NCI-H524 (cell line): ENCODE measurements around the gene CLDN6.
"Not testable (repeated sequence)": the region's sequence is repeated elsewhere in the genome, so short reads cannot be mapped to it uniquely, and the experiment has no call there.

ENCODE experiments used
- DNase-seq, 2 experiments: peaks; one replicate each; lab custom pipeline; 2025; lab: John Stamatoyannopoulos, UW

Gene CLDN6, protein sequence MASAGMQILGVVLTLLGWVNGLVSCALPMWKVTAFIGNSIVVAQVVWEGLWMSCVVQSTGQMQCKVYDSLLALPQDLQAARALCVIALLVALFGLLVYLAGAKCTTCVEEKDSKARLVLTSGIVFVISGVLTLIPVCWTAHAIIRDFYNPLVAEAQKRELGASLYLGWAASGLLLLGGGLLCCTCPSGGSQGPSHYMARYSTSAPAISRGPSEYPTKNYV

DNA sequence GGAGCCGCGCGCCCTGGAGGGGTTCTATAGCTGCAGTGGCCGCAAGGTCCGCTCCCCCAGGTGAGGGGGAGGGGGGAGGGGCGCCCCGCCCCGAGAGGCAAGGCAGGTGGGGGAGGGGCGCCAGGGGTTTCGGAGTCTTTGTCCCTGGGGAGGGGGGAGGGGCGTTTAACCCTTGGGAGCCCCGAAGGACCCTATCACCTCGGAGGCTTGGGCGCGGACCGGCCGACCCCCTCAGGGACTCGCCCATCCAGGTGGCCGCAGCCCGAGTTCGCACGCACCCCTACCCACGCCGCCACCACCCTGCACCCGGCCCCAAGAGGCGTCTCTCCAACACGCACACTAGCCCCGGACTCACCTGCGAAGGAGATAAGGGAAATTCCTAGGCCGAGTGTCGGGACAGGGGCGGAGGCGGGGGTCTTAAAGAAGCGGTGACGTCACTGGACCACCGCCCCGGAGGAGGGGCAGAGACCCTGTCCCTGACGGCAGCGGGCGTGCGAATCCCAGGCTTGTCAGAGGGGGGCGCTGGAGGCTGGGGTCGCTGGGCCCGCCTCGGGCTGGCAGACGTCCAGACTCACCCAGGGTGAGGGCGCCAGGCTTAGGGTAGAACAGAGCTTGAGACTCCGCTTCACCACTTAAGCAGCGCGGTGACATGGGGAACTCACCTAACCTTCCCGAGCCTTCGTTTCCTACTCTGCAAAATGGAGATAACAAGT is at the start of gene CLDN6:
TSS of gene CLDN6 (minus strand) at position 390 of the 713 bp plus-strand sequence. CDS start 2,162 bp downstream, outside the sequence.
- DNase-seq: peak; percentile 34 to 69

DNA sequence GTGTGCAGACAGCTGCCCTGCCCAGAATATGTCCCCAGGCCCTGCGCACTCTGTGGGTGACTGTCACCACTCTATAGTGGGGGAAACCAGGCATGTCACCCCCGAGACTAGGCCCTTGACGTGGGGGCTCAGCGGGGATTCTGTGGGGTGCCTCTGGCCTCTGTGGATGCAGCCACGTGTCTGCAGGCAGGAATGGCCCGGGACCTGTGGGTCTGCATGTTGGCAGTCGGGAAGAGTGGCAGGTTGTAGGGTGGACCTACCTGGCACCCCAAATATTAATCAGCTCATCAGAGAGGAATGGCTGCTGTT is 48.4 kb upstream of the CLDN6 start:
- DNase-seq: no peak

DNA sequence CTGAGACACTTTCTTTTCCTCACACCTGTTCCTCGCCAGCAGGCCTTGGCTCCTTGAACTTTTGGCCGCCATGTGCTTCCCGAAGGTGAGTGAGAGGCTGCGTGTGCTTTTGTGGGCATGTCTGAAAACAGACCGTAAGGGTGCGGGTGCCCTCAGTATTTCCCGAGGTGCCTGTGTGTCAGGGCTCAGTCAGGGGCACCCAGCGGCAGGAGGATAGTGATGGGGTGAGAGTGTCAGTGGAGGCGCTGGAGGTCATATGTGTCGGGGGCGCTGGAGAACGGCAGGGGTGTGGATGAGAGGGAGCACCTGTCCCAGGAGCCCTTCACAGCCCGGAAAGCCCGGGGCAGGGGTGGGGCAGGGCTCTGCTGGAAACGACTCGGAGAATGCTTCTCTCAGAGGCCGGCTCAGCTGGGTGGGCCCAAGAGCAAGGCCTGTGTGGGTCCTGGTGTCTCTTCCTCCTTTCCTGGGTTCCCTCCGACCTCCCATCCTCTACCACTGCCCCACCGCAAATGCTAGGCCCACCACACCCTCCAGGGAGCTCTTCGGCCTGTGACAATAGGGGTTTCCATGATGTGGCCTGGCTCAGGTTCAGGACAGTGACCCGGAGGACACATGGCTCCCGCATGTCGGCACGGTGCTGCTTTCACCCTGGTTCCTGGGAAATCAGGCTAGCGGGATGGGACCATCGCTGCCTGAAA is 47.9 kb upstream of the CLDN6 start:
- no peak for DNase-seq

DNA sequence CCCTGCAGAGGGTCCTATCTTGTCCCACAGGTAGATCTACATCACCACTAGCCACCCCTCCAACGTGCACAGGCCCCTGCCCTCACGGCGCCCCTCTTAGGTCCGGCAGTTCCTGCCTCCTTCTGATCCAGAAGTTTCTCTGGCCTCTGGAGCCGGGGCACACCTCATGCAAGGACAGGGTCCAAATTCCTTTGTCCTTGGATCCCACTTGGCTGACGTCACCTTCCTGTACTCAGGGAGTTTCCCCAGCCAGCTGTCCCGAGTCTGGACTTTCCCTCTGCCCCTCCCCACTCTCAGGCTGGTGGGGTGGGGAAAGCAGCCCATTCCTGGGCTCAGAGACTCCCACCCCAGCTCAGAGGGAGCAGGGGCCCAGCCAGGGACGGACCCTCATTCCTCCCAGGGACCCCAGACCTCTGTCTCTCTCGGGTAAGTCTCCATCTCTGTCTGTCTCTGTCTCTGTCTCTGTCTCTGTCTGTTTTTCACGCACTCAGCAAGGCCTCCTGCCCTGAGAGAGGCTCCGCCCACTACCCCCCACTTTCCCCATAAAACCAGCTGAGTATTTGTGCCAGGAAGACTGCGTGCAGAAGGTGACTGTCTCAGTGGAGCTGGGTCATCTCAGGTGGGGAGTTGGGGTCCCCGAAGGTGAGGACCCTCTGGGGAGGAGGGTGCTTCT is 47.2 kb upstream of the CLDN6 start, which contains the start of gene IL32:
TSS of gene IL32 (plus strand) at position 572 of the 673 bp plus-strand sequence. CDS start 172 bp downstream, outside the sequence.
- DNase-seq: no peak

DNA sequence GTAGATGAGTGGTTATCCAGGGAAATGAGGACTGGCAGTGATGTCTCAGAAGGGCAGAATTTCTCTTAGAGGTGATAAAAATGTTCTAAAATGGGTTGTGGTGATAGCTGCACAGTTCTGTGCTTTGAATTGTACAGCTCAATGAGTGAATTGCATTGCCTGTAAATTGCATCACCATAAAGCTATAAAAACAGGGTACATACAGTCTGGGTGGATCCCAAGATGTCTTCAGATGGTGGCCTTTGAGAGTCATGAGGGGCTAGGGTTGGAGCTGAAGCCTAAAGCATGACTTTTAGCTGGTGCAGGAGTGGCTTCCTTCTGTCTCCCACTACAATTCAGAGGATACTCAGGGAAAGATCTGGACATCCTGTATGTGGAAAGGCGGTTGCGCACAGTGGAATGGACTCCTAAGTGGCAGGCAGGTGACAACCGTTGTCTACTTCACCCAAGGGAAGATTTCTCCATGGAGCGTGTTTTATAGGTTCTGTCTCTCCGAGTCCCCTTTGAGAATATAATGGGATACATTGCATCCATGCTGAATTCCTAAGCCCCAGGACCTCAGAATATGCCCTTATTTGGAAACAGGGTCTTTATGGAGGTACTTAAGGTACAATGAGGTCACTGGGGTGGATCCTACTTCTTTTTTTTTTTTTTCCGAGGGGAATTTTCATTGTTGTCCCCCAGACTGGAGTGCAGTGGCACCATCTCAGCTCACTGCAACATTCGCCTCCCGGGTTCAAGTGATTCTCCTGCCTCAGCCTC is 45.8 kb upstream of the CLDN6 start:
- DNase-seq: no peak

DNA sequence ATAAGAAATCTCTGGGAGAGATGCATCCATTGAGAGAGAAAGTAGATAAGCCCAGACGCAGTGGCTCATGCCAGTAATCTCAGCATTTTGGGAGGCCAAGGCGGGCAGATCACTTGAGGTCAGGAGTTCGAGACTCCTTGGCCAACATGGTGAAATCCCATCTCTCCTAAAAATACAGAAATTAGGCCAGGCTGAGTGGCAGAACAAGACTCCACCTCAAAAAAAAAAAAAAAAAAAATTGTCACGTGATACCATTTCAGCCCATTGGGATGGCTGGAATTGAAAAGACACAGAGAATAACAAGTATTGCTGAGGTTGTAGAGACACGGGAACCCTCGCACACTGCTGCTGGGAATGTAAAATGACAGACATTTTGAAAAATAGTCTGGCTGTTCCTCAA is 44.6 kb upstream of the CLDN6 start:
- no peak for DNase-seq

DNA sequence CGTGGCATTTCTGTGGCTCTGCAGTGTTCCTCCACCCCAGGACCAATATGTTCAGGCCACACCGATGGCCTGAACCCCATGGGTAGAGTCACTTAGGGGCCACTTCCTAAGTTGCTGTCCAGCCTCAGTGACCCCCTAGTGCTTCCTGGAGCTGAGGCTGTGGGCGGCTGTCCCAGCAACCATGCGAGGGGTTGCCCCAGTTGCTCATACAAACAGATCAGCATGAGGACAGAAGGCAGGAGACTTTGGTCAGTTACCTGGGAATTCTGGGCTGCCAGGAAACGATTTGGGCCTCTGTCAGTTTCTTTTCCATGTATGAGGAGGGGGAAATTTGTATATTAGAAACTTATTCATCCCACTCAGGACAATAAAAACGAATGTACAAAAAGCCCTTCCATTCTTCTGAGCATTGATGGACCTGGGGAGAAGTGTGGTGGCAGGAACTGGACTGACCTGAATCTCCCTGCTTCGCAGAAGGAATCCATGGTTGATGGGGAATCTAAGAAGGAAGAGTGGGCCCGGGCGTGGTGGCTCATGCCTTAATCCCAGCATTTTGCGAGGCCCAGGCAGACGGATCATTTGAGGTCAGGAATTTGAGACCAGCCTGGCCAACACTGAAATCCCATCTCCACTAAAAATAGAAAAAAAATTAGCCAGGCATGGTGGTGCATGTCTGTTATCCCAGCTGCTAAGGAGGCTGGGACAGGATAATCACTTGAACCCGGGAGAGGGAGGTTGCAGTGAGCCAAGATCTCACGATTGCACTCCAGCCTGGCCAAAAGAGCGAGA is 42.5 kb upstream of the CLDN6 start:
- DNase-seq: no peak

DNA sequence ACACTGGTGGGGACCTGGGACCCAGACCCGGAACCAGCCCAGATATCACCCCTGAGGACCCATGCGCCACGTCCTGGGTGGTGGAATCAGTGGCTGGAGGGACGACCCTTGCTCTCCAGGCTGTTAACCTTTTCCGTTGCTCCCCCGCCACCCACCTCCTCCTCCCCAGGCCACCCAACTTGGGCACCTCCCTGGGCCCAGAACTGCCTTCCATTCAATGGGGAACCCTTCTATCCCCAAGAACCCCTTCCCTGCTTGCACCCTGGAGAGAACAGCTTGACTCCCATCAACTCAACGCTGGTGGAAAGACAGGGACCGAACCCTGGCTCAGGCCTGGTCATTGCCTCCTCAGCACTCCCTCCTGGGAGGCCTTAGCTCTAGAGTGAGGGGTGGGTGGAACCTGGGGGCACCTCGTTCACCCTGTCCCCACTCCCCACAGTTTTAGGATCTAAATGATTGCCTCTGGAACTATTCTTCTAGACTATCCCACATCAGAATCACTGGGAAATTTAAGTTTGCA is 41.8 kb upstream of the CLDN6 start:
- no peak for DNase-seq

DNA sequence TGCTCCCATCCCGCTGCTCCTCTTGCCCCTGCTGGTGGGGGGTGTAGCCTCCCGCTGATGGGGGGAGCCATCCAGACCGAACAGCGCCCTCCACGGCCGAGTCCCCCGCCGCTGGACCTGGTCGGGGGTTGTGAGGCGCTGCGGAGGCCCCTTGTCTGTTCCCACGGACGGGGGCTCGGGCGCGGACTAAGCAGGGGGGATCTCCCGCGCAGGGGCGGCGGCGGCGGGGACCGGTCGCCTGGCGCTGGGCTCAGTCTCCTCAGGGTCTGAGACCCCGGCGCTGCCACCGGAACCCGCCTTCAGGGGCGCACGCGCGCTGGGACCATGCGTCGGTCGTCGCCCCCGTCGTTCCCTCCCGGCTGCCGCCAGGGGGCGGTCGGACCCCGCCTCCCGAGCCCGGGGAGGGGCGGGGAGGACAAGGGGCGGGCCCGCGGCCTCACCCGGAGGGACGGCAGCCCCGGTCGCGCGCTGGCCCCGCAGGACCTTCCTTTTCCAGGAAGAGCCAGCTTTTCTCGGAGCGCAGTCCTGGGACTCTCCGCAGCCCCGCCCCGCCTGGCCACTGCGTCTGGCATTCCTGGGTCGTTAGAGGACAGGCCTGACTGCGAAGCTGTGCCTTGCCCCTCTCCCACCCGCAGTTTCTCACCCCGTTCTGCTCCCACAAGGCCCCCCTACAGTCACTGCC is 41.2 kb upstream of the CLDN6 start:
- peak; percentile 69 to 87 for DNase-seq

DNA sequence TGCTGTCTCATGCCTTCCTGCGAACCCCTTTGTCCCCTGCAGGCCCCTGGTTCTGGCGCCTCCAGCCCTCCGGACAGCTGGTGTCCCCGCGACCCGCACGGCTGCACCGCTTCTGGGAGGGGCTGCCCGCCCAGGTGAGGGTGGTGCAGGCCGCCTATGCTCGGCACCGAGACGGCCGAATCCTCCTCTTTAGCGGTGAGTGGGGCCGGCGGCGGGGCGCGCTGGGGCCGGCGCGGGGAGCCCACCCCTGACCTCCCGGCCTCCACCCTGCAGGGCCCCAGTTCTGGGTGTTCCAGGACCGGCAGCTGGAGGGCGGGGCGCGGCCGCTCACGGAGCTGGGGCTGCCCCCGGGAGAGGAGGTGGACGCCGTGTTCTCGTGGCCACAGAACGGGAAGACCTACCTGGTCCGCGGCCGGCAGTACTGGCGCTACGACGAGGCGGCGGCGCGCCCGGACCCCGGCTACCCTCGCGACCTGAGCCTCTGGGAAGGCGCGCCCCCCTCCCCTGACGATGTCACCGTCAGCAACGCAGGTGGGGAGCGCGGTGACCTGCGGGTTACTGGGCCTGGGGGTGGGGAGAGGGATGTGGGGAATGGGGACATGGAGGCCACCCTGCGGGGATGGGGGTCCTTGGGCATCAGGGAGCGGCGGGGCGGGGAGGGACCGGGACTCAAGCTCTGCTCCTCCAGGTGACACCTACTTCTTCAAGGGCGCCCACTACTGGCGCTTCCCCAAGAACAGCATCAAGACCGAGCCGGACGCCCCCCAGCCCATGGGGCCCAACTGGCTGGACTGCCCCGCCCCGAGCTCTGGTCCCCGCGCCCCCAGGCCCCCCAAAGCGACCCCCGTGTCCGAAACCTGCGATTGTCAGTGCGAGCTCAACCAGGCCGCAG is 40.4 kb upstream of the CLDN6 start:
- peak; percentile 44 to 77 for DNase-seq

DNA sequence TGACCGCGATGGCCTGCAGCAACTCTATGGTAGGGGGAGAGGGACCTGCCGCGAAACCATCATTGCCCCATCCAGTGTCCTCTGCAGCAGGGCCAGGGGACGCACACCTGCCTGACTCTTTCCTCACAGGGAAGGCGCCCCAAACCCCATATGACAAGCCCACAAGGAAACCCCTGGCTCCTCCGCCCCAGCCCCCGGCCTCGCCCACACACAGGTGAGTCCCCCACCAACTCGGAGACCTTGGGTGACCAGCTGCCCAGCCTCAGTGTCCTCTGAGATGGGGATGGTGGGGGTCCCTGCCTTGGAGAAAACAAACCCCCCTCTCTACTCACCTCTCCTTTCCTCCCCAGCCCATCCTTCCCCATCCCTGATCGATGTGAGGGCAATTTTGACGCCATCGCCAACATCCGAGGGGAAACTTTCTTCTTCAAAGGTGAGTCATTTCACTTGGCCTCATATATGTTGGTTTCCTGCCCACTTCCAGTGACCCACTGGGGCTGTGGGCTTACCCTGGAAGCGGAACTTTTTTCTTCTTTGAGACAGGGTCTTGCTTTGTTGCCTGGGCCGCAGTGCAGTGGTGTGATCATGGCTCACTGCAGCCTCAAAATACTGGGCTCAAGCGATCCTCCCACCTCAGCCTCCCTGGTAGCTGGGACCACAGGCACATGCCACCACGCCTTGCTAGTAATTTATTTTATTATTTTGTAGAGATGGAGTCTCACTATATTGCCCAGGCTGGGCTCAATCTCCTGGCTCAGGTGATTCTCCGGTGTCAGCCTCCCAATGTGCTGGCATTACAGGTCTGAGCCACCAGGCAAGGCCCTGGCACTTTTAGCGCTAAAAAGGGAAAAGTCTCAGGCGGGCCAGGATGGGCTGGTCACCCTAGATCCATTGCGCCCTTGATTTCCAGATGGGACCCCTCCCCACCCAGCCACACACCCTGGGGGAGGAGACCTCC is 39.5 kb upstream of the CLDN6 start:
- DNase-seq: no peak

DNA sequence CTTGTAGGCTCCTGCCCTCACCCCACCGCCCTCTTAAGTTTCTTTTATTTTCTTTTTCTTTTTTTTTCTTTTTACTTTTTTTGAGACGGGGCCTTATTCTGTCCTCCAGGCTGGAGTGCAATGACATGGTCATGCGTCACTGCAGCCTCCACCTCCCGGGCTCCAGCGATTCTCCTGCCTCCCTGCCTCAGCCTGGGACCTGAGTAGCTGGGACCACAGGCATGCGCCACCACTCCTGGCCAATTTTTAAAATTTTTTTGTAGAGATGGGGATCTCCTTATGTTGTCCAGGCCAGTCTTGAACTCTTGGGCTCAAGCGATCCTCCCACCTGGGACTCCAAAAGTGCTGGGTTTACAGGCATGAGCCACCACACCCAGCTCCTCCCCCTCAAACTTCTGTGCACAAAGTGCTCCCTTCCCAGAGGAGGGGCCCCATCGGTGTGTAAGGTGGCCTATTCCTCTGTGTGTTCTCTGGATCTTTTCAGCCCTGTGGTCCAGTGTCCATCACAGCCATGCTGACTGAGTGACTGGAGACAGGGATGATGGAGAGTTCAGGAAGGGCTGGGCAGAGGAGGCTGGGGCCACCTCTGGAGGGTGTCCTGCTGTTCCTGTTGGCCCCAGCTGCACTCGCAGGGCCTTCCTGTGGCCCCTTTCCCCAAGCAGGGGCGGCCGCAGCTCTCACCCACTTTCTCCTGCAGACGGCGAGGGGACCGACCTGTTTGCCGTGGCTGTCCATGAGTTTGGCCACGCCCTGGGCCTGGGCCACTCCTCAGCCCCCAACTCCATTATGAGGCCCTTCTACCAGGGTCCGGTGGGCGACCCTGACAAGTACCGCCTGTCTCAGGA is 38.6 kb upstream of the CLDN6 start:
- DNase-seq: no peak

DNA sequence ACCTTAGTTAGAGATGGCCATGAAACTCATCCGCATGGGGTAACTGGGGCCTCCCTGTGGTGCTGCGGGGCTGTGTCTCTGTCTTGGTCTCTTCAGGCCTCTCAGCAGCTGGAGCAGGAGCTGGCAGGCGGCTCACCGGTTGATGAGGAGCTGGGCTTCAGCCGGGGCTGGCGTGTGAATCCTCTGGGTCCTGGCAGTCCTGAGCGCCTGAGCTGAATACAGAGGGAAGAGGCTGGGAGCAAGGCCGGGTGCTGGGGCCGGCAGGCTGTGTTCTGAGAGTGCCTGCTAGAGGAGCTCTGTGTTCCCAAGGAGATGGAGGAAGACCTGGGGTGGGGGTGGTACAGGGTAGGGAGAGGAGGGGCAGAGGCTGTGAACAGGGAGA is 37.7 kb upstream of the CLDN6 start:
- DNase-seq: not testable (repeated sequence)

DNA sequence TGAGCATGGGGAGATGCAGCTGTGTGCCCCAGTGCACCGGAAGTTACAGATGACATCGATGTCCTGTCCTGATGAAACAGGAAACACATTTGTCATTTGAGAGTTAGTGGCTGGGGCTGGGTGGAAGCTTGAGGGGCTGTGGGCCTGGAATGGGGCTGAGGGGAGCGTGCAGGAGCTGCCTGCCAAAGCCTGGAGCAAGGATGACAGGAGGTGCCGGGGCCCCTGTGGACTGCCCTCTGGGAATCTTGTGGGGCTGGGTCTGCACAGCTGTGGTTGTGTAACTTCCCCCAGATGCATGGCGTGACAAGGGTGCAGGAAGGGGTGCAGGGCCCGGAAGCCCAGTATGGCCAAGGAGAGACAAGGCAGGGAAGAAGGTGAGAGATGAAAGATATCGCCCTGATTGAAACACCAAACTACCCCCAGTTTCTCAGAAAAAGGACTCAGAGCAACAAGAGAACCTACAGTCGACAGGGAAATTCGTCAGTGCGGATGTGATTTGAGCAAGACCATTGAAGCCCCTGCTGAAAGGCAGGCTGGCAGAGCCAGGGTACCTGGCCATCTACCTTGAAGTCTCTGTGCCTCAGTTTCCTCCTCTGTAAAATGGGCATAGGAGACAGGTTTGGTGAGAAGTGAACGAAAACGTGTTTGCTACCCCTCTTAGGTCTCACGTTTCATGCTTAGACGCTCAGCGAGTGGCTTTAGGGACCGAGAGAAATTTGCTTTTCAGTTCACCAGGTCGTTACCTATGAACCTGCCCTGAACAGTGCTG is 37.2 kb upstream of the CLDN6 start:
- no peak for DNase-seq

DNA sequence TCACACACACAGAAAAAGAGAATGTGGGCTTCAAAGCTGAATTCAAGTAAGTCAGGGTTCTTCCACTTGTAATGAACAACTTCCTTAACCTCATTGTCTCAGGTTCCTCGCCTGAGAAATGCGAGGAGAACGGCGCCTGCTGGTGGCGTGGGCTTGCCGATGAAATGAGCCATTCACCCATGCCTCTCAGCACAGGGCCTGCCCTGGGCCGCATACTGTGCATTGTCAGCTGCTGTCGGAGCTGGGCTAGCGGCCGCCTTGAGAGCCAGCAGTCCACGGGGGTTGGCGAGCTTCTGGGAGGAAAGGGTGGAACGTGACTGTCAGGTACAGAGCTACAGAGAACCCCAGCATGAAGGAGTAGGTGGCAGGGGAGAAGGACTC is 35.3 kb upstream of the CLDN6 start:
- not testable (repeated sequence) for DNase-seq

DNA sequence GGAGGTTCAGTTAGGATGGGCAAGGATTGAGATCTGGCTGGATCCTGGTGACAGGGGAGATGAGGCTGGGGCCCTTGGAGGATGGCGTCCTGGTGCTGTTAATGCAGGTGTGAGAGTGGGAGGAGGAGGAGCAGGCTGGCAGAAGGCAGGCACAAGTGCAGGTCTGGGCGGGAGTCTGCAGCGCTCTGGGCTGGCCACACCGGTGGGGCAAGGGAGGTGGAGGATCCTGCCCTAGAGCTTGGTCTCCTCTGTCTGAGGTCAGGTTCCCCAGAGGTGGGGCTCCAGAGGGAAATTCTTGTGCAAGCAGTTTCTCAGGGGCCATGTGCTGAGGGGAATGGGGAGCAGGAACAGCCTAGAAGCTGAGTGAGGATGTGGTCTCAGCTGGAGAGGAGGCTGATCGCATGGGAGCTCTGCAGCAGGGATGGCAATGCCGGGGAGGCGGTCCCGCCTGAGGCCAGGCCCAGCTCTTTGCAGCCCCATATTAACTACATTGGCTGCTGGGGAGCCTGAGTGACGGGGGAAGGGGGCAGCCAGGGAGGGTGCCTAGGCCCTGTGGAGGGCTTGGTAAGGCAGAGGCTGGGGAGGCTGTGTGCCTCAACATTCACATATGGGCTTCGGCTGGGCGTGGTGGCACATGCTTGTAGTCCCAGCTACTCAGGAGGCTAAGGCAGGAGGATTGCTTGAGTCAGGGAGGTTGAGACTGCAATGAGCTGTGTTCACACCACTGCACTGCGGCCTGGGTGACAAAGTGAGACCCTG is 34.8 kb upstream of the CLDN6 start:
- not testable (repeated sequence) for DNase-seq
